Neural progenitor cell (in vitro differentiated cells): Measurements from ENCODE around the gene XAB2. TPM values are rescaled to one million over a fixed set of nuclear protein-coding genes. Genes with fewer than 3 reads are reported as not detected.

Experiments
- DNase-seq: peaks from one replicate; pipeline ENCODE4 v3.0.0-alpha.2; 2016; ENCODE audit warnings: low spot score
- H2AFZ ChIP-seq: fragments of 200-600 bp; sonication (generic); replicated peaks from 2 replicates; pipeline ENCODE4 v1.6.1; 2016; ENCODE audit warnings: antibody characterized with exemption
- H3F3A ChIP-seq: fragments of 200-600 bp; sonication (generic); 2 replicates; pipeline ENCODE4 v1.6.1; 2016; ENCODE audit warnings: antibody characterized with exemption, low read depth
- H3K27ac ChIP-seq: fragments of 200-600 bp; sonication (generic); 2 replicates; pipeline ENCODE4 v1.5.1; 2016; ENCODE audit warnings: mild to moderate bottlenecking
- H3K27me3 ChIP-seq: fragments of 200-600 bp; sonication (generic); 2 replicates; pipeline ENCODE4 v1.6.1; 2016; ENCODE audit warnings: mild to moderate bottlenecking, moderate library complexity
- H3K36me3 ChIP-seq: fragments of 200-600 bp; sonication (generic); 2 replicates; pipeline ENCODE4 v1.5.1; 2016
- H3K4me1 ChIP-seq: fragments of 200-600 bp; sonication (generic); 2 replicates; pipeline ENCODE4 v1.6.1; 2016; ENCODE audit warnings: mixed run types
- H3K4me2 ChIP-seq: fragments of 200-600 bp; sonication (generic); 2 replicates; pipeline ENCODE4 v1.6.1; 2016
- H3K4me3 ChIP-seq: fragments of 200-600 bp; sonication (generic); 2 replicates; pipeline ENCODE4 v1.5.1; 2016
- H3K79me2 ChIP-seq: fragments of 200-600 bp; sonication (generic); 2 replicates; pipeline ENCODE4 v1.6.1; 2016; ENCODE audit warnings: low read depth
- H3K9ac ChIP-seq: fragments of 200-600 bp; sonication (generic); 2 replicates; pipeline ENCODE4 v1.6.1; 2016
- H3K9me3 ChIP-seq: fragments of 200-600 bp; sonication (generic); 2 replicates; pipeline ENCODE4 v1.5.1; 2016; ENCODE audit warnings: low read depth
- H4K20me1 ChIP-seq: fragments of 200-600 bp; sonication (generic); 2 replicates; pipeline ENCODE4 v1.6.1; 2016; ENCODE audit warnings: low read depth
- H3K27ac Mint-ChIP-seq: 3 replicates; pipeline ENCODE4 v1.8.0; 2021; ENCODE audit warnings: mixed read lengths
- H3K27me3 Mint-ChIP-seq: 2 replicates; pipeline ENCODE4 v1.8.0; 2022; ENCODE audit warnings: low read depth, mild to moderate bottlenecking, inconsistent platforms, moderate library complexity, mixed read lengths; ENCODE audit not compliant: insufficient read depth
- H3K36me3 Mint-ChIP-seq: 3 replicates; pipeline ENCODE4 v1.8.0; 2021; ENCODE audit warnings: mixed read lengths
- H3K4me1 Mint-ChIP-seq: 3 replicates; pipeline ENCODE4 v1.8.0; 2021; ENCODE audit warnings: mixed read lengths
- H3K4me3 Mint-ChIP-seq: 3 replicates; pipeline ENCODE4 v1.8.0; 2021; ENCODE audit warnings: mild to moderate bottlenecking, moderate library complexity, mixed read lengths
- H3K9me3 Mint-ChIP-seq: 3 replicates; pipeline ENCODE4 v1.8.0; 2020; ENCODE audit warnings: mixed read lengths
- CTCF ChIP-seq: fragments of 200-600 bp; sonication (generic); IDR thresholded peaks from 2 replicates; pipeline ENCODE4 v1.5.1; 2017; ENCODE audit warnings: antibody characterized with exemption, mild to moderate bottlenecking
- EZH2 ChIP-seq: fragments of 200-600 bp; sonication (generic); IDR thresholded peaks from 2 replicates; pipeline ENCODE4 v1.6.1; 2017; ENCODE audit warnings: antibody characterized with exemption, mild to moderate bottlenecking, moderate library complexity
- EZH2phosphoT487 ChIP-seq: fragments of 200-600 bp; sonication (generic); IDR thresholded peaks from 2 replicates; pipeline ENCODE4 v1.6.1; 2017; ENCODE audit warnings: antibody characterized with exemption
- total RNA-seq: library from RNA; depleted of rRNA; stranded (reverse); fragments of >200 nt; gene quantifications from 2 replicates; pipeline ENCODE4 v1.2.3, GENCODE V29; 2015; ENCODE audit warnings: low replicate concordance

XAB2 gene
- total RNA-seq, 1 donor from 2014 or later: 30.9 TPM

- Mint-ChIP-seq H3K4me1 (peaks cover 10% of the 10 kb centered on the region), H3K9me3 (no peaks in the 10 kb centered on the region), H3K4me3 (no peak overlapping the region), H3K36me3 (no peaks in the 10 kb centered on the region), H3K27me3 (peaks cover 11% of the 10 kb centered on the region), H3K27ac (no peak overlapping the region)
- Histone ChIP-seq H3K4me3 (no peak overlapping the region), H3K27me3 (peaks cover 51% of the 10 kb centered on the region), H3F3A (peaks cover 4% of the 10 kb centered on the region), H3K9ac (no peak overlapping the region), H3K79me2 (no peaks in the 10 kb centered on the region), H3K4me1 (peaks cover 4% of the 10 kb centered on the region), H2AFZ (no peak overlapping the region), H3K9me3 (no peaks in the 10 kb centered on the region), H3K27ac (no peak overlapping the region), H3K4me2 (no peak overlapping the region), H4K20me1 (no peaks in the 10 kb centered on the region), H3K36me3 (no peaks in the 10 kb centered on the region)
- DNase-seq: no peak
- TF ChIP-seq EZH2phosphoT487: no peak
- TF ChIP-seq EZH2: no peak
- TF ChIP-seq CTCF: no peak
Observed at GRCh38 chr19:7650148-7650547, 20.8 kb upstream of the XAB2 start.

- H3K4me3 Mint-ChIP-seq: no peak overlapping the region
- no peak overlapping the region for H3K27ac Mint-ChIP-seq
- H3K9ac ChIP-seq: no peak overlapping the region
- TF ChIP-seq EZH2: no peak
- TF ChIP-seq EZH2phosphoT487: no peak
- peaks cover 34% of the 10 kb centered on the region for H3K27me3 ChIP-seq
- H4K20me1 ChIP-seq: no peaks in the 10 kb centered on the region
- H3K4me2 ChIP-seq: no peak overlapping the region
- H3K4me3 ChIP-seq: no peak overlapping the region
- no peaks in the 10 kb centered on the region for H3K9me3 Mint-ChIP-seq
- peaks cover 10% of the 10 kb centered on the region for H3K4me1 Mint-ChIP-seq
- DNase-seq: no peak
- H3K79me2 ChIP-seq: no peaks in the 10 kb centered on the region
- peaks cover 4% of the 10 kb centered on the region for H3K4me1 ChIP-seq
- H3F3A ChIP-seq: peaks cover 4% of the 10 kb centered on the region
- no peak overlapping the region for H3K27ac ChIP-seq
- H3K27me3 Mint-ChIP-seq: peaks cover 11% of the 10 kb centered on the region
- H2AFZ ChIP-seq: no peak overlapping the region
- no peaks in the 10 kb centered on the region for H3K9me3 ChIP-seq
- no peaks in the 10 kb centered on the region for H3K36me3 ChIP-seq
- no peaks in the 10 kb centered on the region for H3K36me3 Mint-ChIP-seq
Observed at GRCh38 chr19:7648265-7649014, 19.1 kb upstream of the XAB2 start.

- Histone ChIP-seq H3K9ac (no peak overlapping the region), H2AFZ (no peak overlapping the region), H3F3A (peaks cover under 1% of the 10 kb centered on the region), H3K27me3 (peaks cover 22% of the 10 kb centered on the region), H3K4me2 (no peak overlapping the region), H3K27ac (no peak overlapping the region), H3K79me2 (no peaks in the 10 kb centered on the region), H4K20me1 (no peaks in the 10 kb centered on the region), H3K9me3 (no peaks in the 10 kb centered on the region), H3K4me3 (no peak overlapping the region), H3K36me3 (no peaks in the 10 kb centered on the region), H3K4me1 (peaks cover under 1% of the 10 kb centered on the region)
- H3K4me3 Mint-ChIP-seq: no peak overlapping the region
- no peaks in the 10 kb centered on the region for H3K36me3 Mint-ChIP-seq
- H3K9me3 Mint-ChIP-seq: peaks cover 2% of the 10 kb centered on the region
- no peak for TF ChIP-seq EZH2
- no peak for TF ChIP-seq CTCF
- TF ChIP-seq EZH2phosphoT487: no peak
- no peak overlapping the region for H3K27ac Mint-ChIP-seq
- DNase-seq: no peak
- peaks cover 3% of the 10 kb centered on the region for H3K4me1 Mint-ChIP-seq
- H3K27me3 Mint-ChIP-seq: peaks cover 5% of the 10 kb centered on the region
Observed at GRCh38 chr19:7647156-7647555, 17.8 kb upstream of the XAB2 start.

GRCh38 chr19:7646426-7646700, 17.0 kb upstream of the XAB2 start:
- no peaks in the 10 kb centered on the region for H3K36me3 Mint-ChIP-seq
- H3K9ac ChIP-seq: no peak overlapping the region
- H3K4me3 Mint-ChIP-seq: no peak overlapping the region
- no peaks in the 10 kb centered on the region for H4K20me1 ChIP-seq
- H3K27me3 ChIP-seq: peaks cover 16% of the 10 kb centered on the region
- no peak overlapping the region for H2AFZ ChIP-seq
- no peaks in the 10 kb centered on the region for H3K9me3 ChIP-seq
- no peaks in the 10 kb centered on the region for H3K36me3 ChIP-seq
- no peak overlapping the region for H3K4me3 ChIP-seq
- H3K9me3 Mint-ChIP-seq: peaks cover 2% of the 10 kb centered on the region
- TF ChIP-seq EZH2phosphoT487 (no peak), EZH2 (no peak), CTCF (no peak)
- DNase-seq: no peak
- peaks cover 2% of the 10 kb centered on the region for H3K27me3 Mint-ChIP-seq
- no peak overlapping the region for H3K27ac Mint-ChIP-seq
- no peaks in the 10 kb centered on the region for H3F3A ChIP-seq
- H3K4me2 ChIP-seq: no peak overlapping the region
- no peaks in the 10 kb centered on the region for H3K79me2 ChIP-seq
- H3K4me1 ChIP-seq: no peaks in the 10 kb centered on the region
- no peaks in the 10 kb centered on the region for H3K4me1 Mint-ChIP-seq
- H3K27ac ChIP-seq: no peak overlapping the region
